Caco-2 (cell line): Measurements from ENCODE around the gene ZNF469. TPM values are rescaled to one million over a fixed set of nuclear protein-coding genes. Genes with fewer than 3 reads are reported as not detected.

Source experiments
- BruUV-seq: library from RNA; stranded (reverse); fragments of 400-500 nt; replicated peaks from 2 replicates; lab custom pipeline; 2021; lab: Mats Ljungman, UMichigan
- CTCF ChIA-PET: fragments of 300-600 bp; sonication (Branson Sonifier 250); formaldehyde crosslinking; loops from one replicate; lab custom pipeline; 2022; ENCODE audit warnings: antibody characterized with exemption; lab: Charles Lee
- POLR2A ChIA-PET: fragments of 300-600 bp; sonication (Branson Sonifier 250); formaldehyde crosslinking; loops from one replicate; lab custom pipeline; 2022; ENCODE audit warnings: antibody characterized with exemption; lab: Charles Lee
- DNase-seq, 2 experiments: peaks; one replicate each; pipeline versions ENCODE4 v3.0.0 to v3.0.0-alpha.2; 2020 to 2022
- H3K27me3 ChIP-seq: replicated peaks from 2 replicates; pipeline ENCODE4 v1.6.0; 2011; ENCODE audit warnings: low read length; ENCODE audit not compliant: control insufficient read depth, insufficient read depth
- H3K36me3 ChIP-seq: 2 replicates; pipeline ENCODE4 v1.5.1; 2011; ENCODE audit warnings: low read length; ENCODE audit not compliant: control insufficient read depth, insufficient read depth
- H3K4me1 ChIP-seq: fragments of 250-450 bp; sonication (Bioruptor Pico); 2 replicates; pipeline ENCODE4 v1.5.1; 2020; ENCODE audit warnings: mild to moderate bottlenecking
- H3K4me3 ChIP-seq: 2 replicates; pipeline ENCODE4 v1.5.1; 2011; ENCODE audit warnings: low read depth, mild to moderate bottlenecking, control low read depth, low read length
- H3K9me3 ChIP-seq: fragments of 250-450 bp; sonication (Bioruptor Pico); 2 replicates; pipeline ENCODE4 v1.5.1; 2020; ENCODE audit warnings: mild to moderate bottlenecking, moderate library complexity
- H3K27ac Mint-ChIP-seq: one replicate; pipeline ENCODE4 v1.8.0; 2022; ENCODE audit warnings: mixed read lengths; ENCODE audit not compliant: unreplicated experiment
- H3K27me3 Mint-ChIP-seq: one replicate; pipeline ENCODE4 v1.8.0; 2022; ENCODE audit warnings: mixed read lengths; ENCODE audit not compliant: insufficient read depth, unreplicated experiment
- H3K36me3 Mint-ChIP-seq: one replicate; pipeline ENCODE4 v1.8.0; 2022; ENCODE audit warnings: mild to moderate bottlenecking, mixed read lengths; ENCODE audit not compliant: insufficient read depth, unreplicated experiment
- H3K4me1 Mint-ChIP-seq: one replicate; pipeline ENCODE4 v1.8.0; 2022; ENCODE audit warnings: low read depth, mixed read lengths; ENCODE audit not compliant: unreplicated experiment
- H3K4me3 Mint-ChIP-seq: one replicate; pipeline ENCODE4 v1.8.0; 2022; ENCODE audit warnings: mild to moderate bottlenecking, moderate library complexity, mixed read lengths; ENCODE audit not compliant: unreplicated experiment
- H3K9me3 Mint-ChIP-seq: one replicate; pipeline ENCODE4 v1.8.0; 2022; ENCODE audit warnings: mixed read lengths; ENCODE audit not compliant: unreplicated experiment
- intact Hi-C: fragments of 100-400 bp; cut with micrococcal nuclease; formaldehyde crosslinking; loops from one replicate; pipeline ENCODE4 v1.10.0; 2022; ENCODE audit not compliant: unreplicated experiment
- total RNA-seq: library from RNA; stranded (reverse); gene quantifications from 2 replicates; pipeline ENCODE4 v1.2.3, GENCODE V29; 2022
- TF ChIP-seq, protein P1 (sequence below), 2 experiments: fragments of 200-600 bp in 1 of 2; IDR thresholded peaks; 1 replicate in 1 of 2; 2 replicates in 1 of 2; pipeline versions ENCODE4 v1.5.1 to v1.8.0; 2011 to 2022; ENCODE audit warnings: antibody characterized with exemption in 1 of 2, control low read depth in 1 of 2, inconsistent platforms in 1 of 2, low read depth in 1 of 2, low read length in 1 of 2, mild to moderate bottlenecking in 1 of 2, moderate library complexity in 1 of 2; ENCODE audit not compliant: insufficient read depth in 1 of 2, severe bottlenecking in 1 of 2, unreplicated experiment in 1 of 2

Gene ZNF469
- total RNA-seq, 1 experiment from 2014 or later, result 0.07 TPM

GRCh38 chr16:88393034-88393433 is 10.3 kb downstream of the ZNF469 start:
- H3K9me3 Mint-ChIP-seq, result peaks cover 11% of the 10 kb centered on the region
- BruUV-seq, result no TSS peak
- TF ChIP-seq, protein P1, sequence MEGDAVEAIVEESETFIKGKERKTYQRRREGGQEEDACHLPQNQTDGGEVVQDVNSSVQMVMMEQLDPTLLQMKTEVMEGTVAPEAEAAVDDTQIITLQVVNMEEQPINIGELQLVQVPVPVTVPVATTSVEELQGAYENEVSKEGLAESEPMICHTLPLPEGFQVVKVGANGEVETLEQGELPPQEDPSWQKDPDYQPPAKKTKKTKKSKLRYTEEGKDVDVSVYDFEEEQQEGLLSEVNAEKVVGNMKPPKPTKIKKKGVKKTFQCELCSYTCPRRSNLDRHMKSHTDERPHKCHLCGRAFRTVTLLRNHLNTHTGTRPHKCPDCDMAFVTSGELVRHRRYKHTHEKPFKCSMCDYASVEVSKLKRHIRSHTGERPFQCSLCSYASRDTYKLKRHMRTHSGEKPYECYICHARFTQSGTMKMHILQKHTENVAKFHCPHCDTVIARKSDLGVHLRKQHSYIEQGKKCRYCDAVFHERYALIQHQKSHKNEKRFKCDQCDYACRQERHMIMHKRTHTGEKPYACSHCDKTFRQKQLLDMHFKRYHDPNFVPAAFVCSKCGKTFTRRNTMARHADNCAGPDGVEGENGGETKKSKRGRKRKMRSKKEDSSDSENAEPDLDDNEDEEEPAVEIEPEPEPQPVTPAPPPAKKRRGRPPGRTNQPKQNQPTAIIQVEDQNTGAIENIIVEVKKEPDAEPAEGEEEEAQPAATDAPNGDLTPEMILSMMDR (IDR thresholded peaks at IDR 0.05; ENCODE audit: insufficient read depth in 1 of 2, low read depth in 1 of 2, low read length in 1 of 2, severe bottlenecking in 1 of 2, unreplicated experiment in 1 of 2), result no peak
- H3K4me3 Mint-ChIP-seq, result no peak overlapping the region
- ChIA-PET POLR2A (no interaction called here), CTCF (no interaction called here)
- Histone ChIP-seq H3K9me3 (peaks cover under 1% of the 10 kb centered on the region; the same call in 1 of the 2 replicates), H3K4me3 (no peak overlapping the region), H3K4me1 (no peaks in the 10 kb centered on the region), H3K27me3 (no peaks in the 10 kb centered on the region; the same call in 1 of the 2 replicates), H3K36me3 (no peaks in the 10 kb centered on the region)
- DNase-seq, result no peak
- peaks cover 32% of the 10 kb centered on the region for H3K27me3 Mint-ChIP-seq
- H3K27ac Mint-ChIP-seq, result no peak overlapping the region
- no peaks in the 10 kb centered on the region for H3K4me1 Mint-ChIP-seq
- H3K36me3 Mint-ChIP-seq, result no peaks in the 10 kb centered on the region
- intact Hi-C loops, result no loop called here

- H3K9me3 Mint-ChIP-seq, result peaks cover 16% of the 10 kb centered on the region
- H3K27me3 Mint-ChIP-seq, result peaks cover 32% of the 10 kb centered on the region
- BruUV-seq, result no TSS peak
- Histone ChIP-seq H3K36me3 (no peaks in the 10 kb centered on the region), H3K9me3 (peaks cover 3% of the 10 kb centered on the region; the same call in 1 of the 2 replicates), H3K27me3 (no peaks in the 10 kb centered on the region; the same call in 1 of the 2 replicates), H3K4me3 (no peak overlapping the region), H3K4me1 (no peaks in the 10 kb centered on the region)
- H3K36me3 Mint-ChIP-seq, result no peaks in the 10 kb centered on the region
- POLR2A ChIA-PET, result no interaction called here
- intact Hi-C loops, result no loop called here
- no peak overlapping the region for H3K4me3 Mint-ChIP-seq
- CTCF ChIA-PET, result no interaction called here
- no peak overlapping the region for H3K27ac Mint-ChIP-seq
- H3K4me1 Mint-ChIP-seq, result no peaks in the 10 kb centered on the region
- TF ChIP-seq, protein P1 (IDR thresholded peaks at IDR 0.05; ENCODE audit: insufficient read depth in 1 of 2, low read depth in 1 of 2, low read length in 1 of 2, severe bottlenecking in 1 of 2, unreplicated experiment in 1 of 2), result no peak
- no peak for DNase-seq
These were observed 10.8 kb downstream of the ZNF469 start for GRCh38 chr16:88393571-88393970.

GRCh38 chr16:88394426-88394825 is 11.7 kb downstream of the ZNF469 start:
- H3K27me3 ChIP-seq, result no peaks in the 10 kb centered on the region; the same call in 1 of the 2 replicates
- CTCF ChIA-PET, result no interaction called here
- H3K27me3 Mint-ChIP-seq, result peaks cover 31% of the 10 kb centered on the region

More at GRCh38 chr16:88394426-88394825, 11.7 kb downstream of the ZNF469 start:
- TF ChIP-seq, protein P1 (IDR thresholded peaks at IDR 0.05; ENCODE audit: insufficient read depth in 1 of 2, low read depth in 1 of 2, low read length in 1 of 2, severe bottlenecking in 1 of 2, unreplicated experiment in 1 of 2), result no peak
- Mint-ChIP-seq H3K36me3 (no peaks in the 10 kb centered on the region), H3K4me1 (no peaks in the 10 kb centered on the region), H3K27ac (no peak overlapping the region), H3K9me3 (peaks cover 19% of the 10 kb centered on the region), H3K4me3 (no peak overlapping the region)
- H3K4me3 ChIP-seq, result no peak overlapping the region
- no peak for DNase-seq
- BruUV-seq, result no TSS peak
- intact Hi-C loops, result no loop called here
- no peaks in the 10 kb centered on the region for H3K4me1 ChIP-seq
- no peaks in the 10 kb centered on the region for H3K36me3 ChIP-seq
- peaks cover 3% of the 10 kb centered on the region; the same call in 1 of the 2 replicates for H3K9me3 ChIP-seq
- POLR2A ChIA-PET, result no interaction called here
